ENCODE results near the gene TRIM7. TPM values are rescaled to one million over a fixed set of nuclear protein-coding genes. Genes with fewer than 3 reads are reported as not detected.

The TRIM7 gene
- total RNA-seq, 3 donors from 2014 or later (not counting 1 experiment from before 2014, with no cell fraction given): 0.73 to 1.2 TPM; not detected in 1

GRCh38 chr5:181156758-181157157 is 48.2 kb downstream of the TRIM7 start:
- Histone ChIP-seq H3K27me3 (ENCODE audit: control insufficient read depth, insufficient read depth, low read length) (no peaks in the 10 kb centered on the region), H3K9me3 (ENCODE audit: control insufficient read depth, insufficient read depth, low read length) (no peaks in the 10 kb centered on the region), H3K4me1 (ENCODE audit: control insufficient read depth, insufficient read depth, low read length) (peaks cover 19% of the 10 kb centered on the region), H3K4me3 (ENCODE audit: low read length) (no peak overlapping the region), H3K36me3 (ENCODE audit: control insufficient read depth, insufficient read depth, low read length) (no peaks in the 10 kb centered on the region), H3K27ac (ENCODE audit: low read length) (no peak overlapping the region)
- no peak overlapping the region for H3K27ac Mint-ChIP-seq
- 49% methylated on average over 2 of the region's 3 CpGs for WGBS (ENCODE audit: insufficient coverage)
- no peaks in the 10 kb centered on the region for H3K9me3 Mint-ChIP-seq
- no peaks in the 10 kb centered on the region for H3K36me3 Mint-ChIP-seq
- no peak for DNase-seq
- peaks cover 0 to 17% of the 10 kb centered on the region in 2 donors for H3K27me3 Mint-ChIP-seq (ENCODE audit: low read depth in 2 of 2)
- intact Hi-C loops (cut with micrococcal nuclease): no loop called here
- no peak for ATAC-seq
- TF ChIP-seq CTCF (IDR thresholded peaks at IDR 0.05): no peak
- no peak overlapping the region for H3K4me3 Mint-ChIP-seq
- peaks cover 6 to 20% of the 10 kb centered on the region in 2 donors for H3K4me1 Mint-ChIP-seq

- peaks cover 23 to 30% of the 10 kb centered on the region in 2 donors for H3K27me3 Mint-ChIP-seq (ENCODE audit: low read depth in 2 of 2)
- TF ChIP-seq CTCF (IDR thresholded peaks at IDR 0.05): no peak
- H3K27me3 ChIP-seq (ENCODE audit: control insufficient read depth, insufficient read depth, low read length): no peaks in the 10 kb centered on the region
- H3K4me3 ChIP-seq (ENCODE audit: low read length): no peak overlapping the region
- ATAC-seq (peak in 1 of 3 donors; percentile 36), DNase-seq (no peak)
- H3K36me3 ChIP-seq (ENCODE audit: control insufficient read depth, insufficient read depth, low read length): no peaks in the 10 kb centered on the region
- H3K27ac Mint-ChIP-seq: no peak overlapping the region
- intact Hi-C loops (cut with micrococcal nuclease): no loop called here
- H3K4me1 Mint-ChIP-seq: peaks cover 0 to 4% of the 10 kb centered on the region in 2 donors
- 30% methylated on average over 5 of the region's 5 CpGs for WGBS (ENCODE audit: insufficient coverage)
- H3K4me3 Mint-ChIP-seq: no peak overlapping the region
- H3K9me3 ChIP-seq (ENCODE audit: control insufficient read depth, insufficient read depth, low read length): no peaks in the 10 kb centered on the region
- no peaks in the 10 kb centered on the region for H3K4me1 ChIP-seq (ENCODE audit: control insufficient read depth, insufficient read depth, low read length)
- no peaks in the 10 kb centered on the region for H3K9me3 Mint-ChIP-seq
- H3K27ac ChIP-seq (ENCODE audit: low read length): no peak overlapping the region
- no peaks in the 10 kb centered on the region for H3K36me3 Mint-ChIP-seq
Measured at GRCh38 chr5:181153814-181154213, 51.2 kb downstream of the TRIM7 start.

- no peak for TF ChIP-seq CTCF (IDR thresholded peaks at IDR 0.05)
- Histone ChIP-seq H3K36me3 (ENCODE audit: control insufficient read depth, insufficient read depth, low read length) (no peaks in the 10 kb centered on the region), H3K4me1 (ENCODE audit: control insufficient read depth, insufficient read depth, low read length) (no peaks in the 10 kb centered on the region), H3K27ac (ENCODE audit: low read length) (no peak overlapping the region), H3K9me3 (ENCODE audit: control insufficient read depth, insufficient read depth, low read length) (no peaks in the 10 kb centered on the region), H3K4me3 (ENCODE audit: low read length) (no peak overlapping the region), H3K27me3 (ENCODE audit: control insufficient read depth, insufficient read depth, low read length) (no peaks in the 10 kb centered on the region)
- WGBS (ENCODE audit: insufficient coverage): 83% methylated on average over 9 of the region's 9 CpGs
- Mint-ChIP-seq H3K27ac (no peak overlapping the region), H3K36me3 (no peaks in the 10 kb centered on the region), H3K27me3 (ENCODE audit: low read depth in 2 of 2) (peaks cover 35 to 36% of the 10 kb centered on the region in 2 donors), H3K4me3 (no peak overlapping the region), H3K4me1 (peaks cover 0 to 4% of the 10 kb centered on the region in 2 donors), H3K9me3 (no peaks in the 10 kb centered on the region)
- ATAC-seq (no peak), DNase-seq (no peak)
- intact Hi-C loops (cut with micrococcal nuclease): no loop called here
Measured at GRCh38 chr5:181152406-181152805, 52.6 kb downstream of the TRIM7 start.

GRCh38 chr5:181151146-181151545 is 53.9 kb downstream of the TRIM7 start:
- no peaks in the 10 kb centered on the region for H3K36me3 ChIP-seq (ENCODE audit: control insufficient read depth, insufficient read depth, low read length)
- H3K27ac Mint-ChIP-seq: no peak overlapping the region
- 50% methylated on average over 9 of the region's 9 CpGs for WGBS (ENCODE audit: insufficient coverage)
- H3K4me3 ChIP-seq (ENCODE audit: low read length): no peak overlapping the region
- H3K9me3 ChIP-seq (ENCODE audit: control insufficient read depth, insufficient read depth, low read length): no peaks in the 10 kb centered on the region
- intact Hi-C loops (cut with micrococcal nuclease): no loop called here
- DNase-seq: no peak
- H3K27me3 Mint-ChIP-seq (ENCODE audit: low read depth in 2 of 2): peaks cover 42 to 46% of the 10 kb centered on the region in 2 donors
- H3K27me3 ChIP-seq (ENCODE audit: control insufficient read depth, insufficient read depth, low read length): no peaks in the 10 kb centered on the region
- H3K4me1 ChIP-seq (ENCODE audit: control insufficient read depth, insufficient read depth, low read length): no peaks in the 10 kb centered on the region
- no peak for ATAC-seq
- H3K9me3 Mint-ChIP-seq: no peaks in the 10 kb centered on the region
- no peaks in the 10 kb centered on the region for H3K36me3 Mint-ChIP-seq
- no peak overlapping the region for H3K27ac ChIP-seq (ENCODE audit: low read length)
- no peak for TF ChIP-seq CTCF (IDR thresholded peaks at IDR 0.05)
- H3K4me3 Mint-ChIP-seq: no peak overlapping the region
- H3K4me1 Mint-ChIP-seq: peaks cover 0 to 4% of the 10 kb centered on the region in 2 donors
